GM18508 (cell line): ENCODE measurements around the gene MAP3K21.

Experiments used
- ATAC-seq: cut with Tn5 transposase; IDR thresholded peaks from one replicate; pipeline ENCODE4 v1.9.1; 2021; ENCODE audit warnings: moderate number of reproducible peaks; ENCODE audit not compliant: insufficient read depth, unreplicated experiment

The MAP3K21 gene

GRCh38 chr1:233381806-233382205 is 54.3 kb downstream of the MAP3K21 start:
- ATAC-seq = no peak

DNA sequence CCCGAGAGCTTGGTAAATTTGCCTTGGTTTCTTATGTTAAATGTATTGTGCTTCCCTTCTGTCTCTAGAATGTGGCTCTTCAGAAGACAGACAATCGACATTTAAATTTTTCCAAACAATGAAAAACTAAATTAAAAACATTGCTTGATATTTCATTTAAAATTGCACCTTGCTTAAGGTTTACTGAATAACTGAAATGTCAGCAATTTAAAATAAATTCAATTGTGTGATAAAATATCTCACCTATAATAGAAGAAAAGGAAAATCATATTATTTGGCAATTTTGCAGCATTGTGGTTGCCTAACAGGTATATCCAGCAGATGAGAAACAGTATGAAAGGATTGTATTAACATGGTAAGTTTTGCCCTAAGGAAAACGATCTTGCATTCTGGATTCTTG is 56.5 kb downstream of the MAP3K21 start:
- no peak for ATAC-seq

DNA sequence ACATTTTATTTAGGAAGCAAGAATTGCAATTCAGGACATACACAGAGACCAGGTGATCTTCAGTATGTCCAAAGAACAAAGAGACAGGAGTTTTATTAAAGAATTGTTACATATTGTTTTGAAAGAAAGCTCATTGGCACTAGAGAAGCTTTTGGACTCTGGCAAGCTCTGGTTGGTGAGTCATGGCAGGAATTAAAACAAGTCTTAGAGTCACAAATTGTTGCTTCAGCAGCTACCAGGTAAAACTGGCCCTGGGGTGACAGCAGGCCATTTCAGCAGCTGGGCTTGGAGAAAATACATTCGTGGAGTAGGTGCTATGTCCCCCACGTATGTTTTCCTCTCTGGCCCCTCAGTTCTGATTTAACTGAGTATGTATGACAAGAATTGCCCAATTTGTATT is 58.8 kb downstream of the MAP3K21 start:
- no peak for ATAC-seq

- no peak for ATAC-seq
These were observed 60.1 kb downstream of the MAP3K21 start for GRCh38 chr1:233387585-233387984.

- ATAC-seq = no peak
These were observed 61.6 kb downstream of the MAP3K21 start for GRCh38 chr1:233389169-233389568.

DNA sequence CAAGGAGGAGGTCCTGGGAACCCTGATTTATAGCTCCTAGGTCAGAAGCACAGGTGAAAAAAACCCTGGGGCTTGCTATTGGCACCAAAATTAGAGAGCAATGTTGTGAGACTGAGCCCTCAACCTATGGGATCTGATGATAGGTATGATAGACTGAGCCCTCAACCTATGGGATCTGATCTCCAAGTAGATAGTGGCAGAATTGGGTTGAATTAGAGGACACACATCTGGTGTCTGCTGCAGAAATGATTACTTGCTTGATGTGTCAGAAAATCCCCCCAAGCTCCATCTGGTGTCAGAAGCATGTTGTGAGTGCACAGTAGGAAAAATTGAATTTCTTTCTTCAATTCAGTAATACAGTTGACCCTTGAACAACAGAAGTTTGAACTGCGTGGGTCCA is 62.4 kb downstream of the MAP3K21 start:
- no peak for ATAC-seq

DNA sequence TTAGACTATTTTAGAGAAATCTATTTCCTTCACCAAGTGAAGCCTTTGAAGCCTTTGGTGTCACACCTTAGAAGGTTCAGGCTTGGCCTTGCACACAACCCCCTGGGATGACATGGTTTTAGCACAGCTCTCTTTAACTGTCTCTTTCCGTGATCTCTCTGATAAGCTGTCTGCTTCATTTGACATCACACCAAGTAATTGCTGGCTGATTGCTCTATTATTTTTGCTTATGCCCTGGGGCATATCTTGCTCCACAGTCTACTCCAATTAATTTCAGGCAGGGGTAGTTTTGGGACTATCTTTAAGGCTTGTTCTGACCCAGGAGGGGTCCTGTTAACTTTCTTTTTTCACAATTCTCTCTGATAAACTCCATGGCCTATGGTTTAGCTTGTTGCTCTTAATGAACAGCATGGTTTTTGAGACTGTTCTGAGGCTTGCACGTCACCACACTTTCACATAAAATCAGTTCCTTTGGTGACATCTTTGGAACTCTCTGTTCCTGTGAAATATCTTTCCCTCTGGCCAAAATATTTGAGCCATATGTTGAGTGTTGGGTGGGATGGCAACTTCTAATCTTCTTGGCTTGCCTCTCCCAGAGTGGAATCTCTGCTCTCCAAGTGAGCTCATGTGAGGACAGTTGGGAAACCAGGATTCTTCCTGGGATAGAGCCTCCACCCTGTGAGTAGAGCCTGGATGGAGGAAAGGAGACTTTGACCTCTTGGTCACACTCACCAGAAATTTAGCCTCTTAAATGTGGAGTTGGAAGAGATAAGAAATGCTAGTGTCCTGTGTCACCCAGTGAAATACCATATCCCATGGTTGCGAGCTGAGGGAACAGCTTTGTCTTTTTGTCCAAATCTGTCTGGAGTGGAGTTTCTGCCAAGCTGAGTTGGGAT is 63.6 kb downstream of the MAP3K21 start:
- ATAC-seq = no peak

DNA sequence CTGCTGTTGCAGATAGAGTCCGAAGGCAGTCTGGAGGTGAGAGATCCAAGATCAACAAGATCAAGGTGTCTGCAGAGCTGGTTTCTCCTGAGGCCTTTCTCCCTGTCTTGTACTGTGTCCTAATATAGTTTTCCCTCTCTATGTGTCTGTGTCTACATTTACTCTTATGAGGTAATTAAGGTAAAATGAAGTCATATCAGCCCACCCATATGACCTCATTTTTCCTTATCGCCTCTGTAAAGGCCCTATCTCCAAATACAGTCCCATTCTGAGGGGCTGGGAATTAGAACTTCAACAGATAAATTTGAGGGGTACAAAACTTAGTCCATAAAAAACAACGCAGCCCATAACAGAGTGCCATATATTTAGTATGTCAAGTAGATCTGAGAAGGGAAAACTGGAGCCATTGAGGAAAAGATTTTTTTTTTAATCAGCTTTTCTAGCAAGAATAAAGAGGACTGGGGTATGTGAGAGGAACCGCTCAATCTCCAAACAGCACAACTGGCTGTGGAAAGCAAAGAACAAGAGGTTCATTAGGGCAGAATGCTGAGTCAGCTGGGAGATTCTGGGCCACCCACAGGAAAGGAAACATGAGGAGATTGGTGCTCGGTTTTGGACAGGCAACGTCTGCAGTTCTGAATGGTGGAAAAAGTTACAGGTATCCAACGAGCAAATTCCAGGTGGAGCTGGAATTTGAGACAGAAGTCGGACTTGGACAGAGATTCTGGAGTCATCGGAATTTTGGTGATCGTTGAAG is 65.7 kb downstream of the MAP3K21 start:
- no peak for ATAC-seq

DNA sequence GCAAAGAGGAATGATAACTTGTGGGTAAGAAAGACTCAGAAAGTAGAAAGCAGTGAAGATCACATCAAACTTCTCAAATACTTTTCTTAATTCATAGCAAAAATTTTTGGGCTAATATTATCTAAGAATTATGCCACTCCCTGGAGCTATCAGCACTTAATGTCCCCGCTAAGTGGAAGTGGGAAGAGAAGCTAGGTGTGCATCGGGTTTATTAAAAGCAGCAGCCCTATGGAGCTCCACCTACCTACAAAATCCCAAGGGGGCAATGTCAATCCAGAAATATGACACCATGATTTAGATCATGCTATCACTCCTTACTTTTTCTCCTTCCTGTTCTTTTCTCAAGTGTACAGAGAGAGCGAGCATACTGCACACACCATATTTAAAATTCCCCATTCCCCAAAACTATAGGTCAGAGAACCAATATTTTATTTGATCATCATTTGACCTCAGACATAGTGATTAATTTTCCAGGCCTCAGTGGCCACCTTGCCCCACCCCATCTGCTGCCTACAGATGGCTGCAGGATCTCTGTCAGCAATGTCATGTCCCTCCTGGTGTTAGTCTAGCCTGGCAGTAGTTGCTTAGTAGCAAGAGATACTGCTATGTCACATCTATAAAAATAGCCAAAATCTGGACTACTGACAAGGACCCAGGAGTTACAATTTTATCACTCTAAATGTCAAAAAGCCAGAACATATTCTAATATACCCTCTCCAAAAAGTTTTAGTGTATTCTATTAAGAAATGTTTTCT is 66.6 kb downstream of the MAP3K21 start:
- no peak for ATAC-seq

DNA sequence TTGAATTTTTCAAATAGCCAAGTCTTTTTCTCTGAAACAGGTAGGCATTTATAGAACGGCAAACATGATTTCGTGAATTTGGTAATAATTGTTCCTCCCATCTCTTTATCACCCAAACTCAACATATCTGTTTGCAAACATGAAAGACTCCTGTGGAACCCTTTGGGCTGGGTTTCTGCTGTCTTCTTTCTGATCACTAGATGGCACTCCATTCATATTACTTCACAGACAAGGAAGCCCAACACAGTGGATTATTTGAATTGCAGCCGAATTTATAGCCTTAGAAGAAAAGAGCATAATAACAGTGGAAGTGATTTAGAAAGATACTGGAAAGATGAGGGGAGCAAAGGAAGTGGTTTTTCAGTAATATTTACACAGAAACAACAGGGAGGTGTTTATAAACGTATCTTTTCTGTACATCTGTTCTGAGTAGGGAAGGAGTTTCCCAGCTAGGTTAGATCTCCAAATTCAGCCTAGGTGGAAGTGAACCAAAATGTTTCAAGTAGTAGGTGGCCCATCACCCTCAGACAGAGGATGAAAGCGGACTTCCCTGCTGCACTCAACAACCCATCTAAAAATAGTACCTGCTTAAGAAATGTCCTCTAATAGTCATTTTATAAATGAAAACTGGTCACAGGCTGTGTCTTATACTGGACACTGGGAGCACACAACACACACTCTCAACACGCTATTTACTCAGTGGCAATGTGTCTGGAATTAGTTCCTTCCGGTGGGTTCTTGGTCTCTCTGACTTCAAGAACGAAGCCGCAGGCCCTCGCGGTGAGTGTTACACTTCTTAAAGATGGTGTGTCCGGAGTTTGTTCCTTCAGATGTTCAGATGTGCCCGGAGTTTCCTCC is 67.6 kb downstream of the MAP3K21 start:
- ATAC-seq = no peak

GRCh38 chr1:233395863-233396646 is 68.5 kb downstream of the MAP3K21 start:
- ATAC-seq = no peak

DNA sequence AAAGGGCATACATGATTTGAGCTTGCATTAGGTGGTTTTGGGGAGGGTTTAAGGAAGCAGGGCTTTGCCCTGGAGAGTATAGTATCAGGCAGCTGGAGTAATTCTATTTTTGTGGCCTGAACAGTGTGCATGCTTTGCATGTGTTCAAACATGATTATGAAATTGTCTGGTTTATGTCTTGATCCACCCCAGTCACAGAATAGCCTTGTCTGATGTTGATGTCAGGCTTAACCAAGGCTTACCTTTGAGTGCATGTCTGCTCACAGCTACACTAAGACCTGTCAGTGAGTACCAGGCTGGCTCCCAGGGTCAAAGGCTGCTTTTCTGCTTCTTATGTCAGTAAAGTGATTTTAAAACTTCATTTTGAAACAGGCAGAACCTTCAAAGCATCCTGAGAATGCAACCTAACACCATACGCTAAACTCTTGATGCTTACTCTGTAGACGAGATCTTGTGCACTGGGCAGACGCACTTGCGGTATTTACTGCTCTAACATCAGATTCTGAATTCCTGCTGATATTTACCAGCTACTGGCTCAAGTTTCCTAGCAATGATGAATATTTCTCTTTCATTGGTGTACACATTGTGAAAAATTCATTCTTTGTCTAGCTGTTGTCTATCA is 78.9 kb downstream of the MAP3K21 start:
- ATAC-seq = no peak

GRCh38 chr1:233406994-233407631 is 79.6 kb downstream of the MAP3K21 start:
- no peak for ATAC-seq

- no peak for ATAC-seq
These were observed 82.0 kb downstream of the MAP3K21 start for GRCh38 chr1:233409540-233409939.

DNA sequence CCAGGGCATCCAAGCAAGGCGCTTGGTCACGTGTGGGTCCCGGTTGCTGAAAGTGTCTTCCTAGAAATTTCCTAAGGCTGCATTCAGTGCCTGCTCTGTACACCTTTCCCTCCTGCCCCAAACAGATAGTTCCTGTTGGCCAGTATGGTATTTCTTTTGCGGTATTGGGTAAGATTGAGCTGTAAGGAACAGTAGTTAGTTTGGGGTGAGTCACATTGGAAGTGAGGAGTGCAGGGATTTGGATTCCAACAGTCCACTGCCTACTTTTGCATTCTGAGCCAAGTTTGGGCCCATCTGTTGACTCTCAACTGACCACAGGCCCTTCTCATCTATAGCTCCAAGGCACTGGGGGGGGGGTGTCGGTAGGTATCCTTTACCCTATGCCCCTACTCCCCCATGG is 83.4 kb downstream of the MAP3K21 start:
- no peak for ATAC-seq

DNA sequence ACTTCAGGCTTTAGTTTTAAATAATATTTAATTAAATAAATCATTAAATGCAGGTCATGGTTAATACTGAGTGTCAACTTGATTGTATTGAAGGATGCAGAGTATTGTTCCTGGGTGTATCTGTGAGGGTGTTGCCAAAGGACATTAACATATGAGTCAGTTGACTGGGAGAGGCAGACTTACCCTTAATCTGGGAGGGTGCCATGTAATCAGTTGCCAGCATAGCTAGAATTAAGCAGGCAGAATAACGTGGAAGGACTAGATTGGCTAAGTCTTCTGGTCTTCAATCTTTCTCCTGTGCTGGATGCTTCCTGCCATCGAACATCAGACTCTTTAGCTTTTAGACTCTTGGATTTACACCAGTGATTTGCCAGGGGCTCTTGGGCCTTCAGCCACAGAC is 85.3 kb downstream of the MAP3K21 start:
- ATAC-seq = no peak

DNA sequence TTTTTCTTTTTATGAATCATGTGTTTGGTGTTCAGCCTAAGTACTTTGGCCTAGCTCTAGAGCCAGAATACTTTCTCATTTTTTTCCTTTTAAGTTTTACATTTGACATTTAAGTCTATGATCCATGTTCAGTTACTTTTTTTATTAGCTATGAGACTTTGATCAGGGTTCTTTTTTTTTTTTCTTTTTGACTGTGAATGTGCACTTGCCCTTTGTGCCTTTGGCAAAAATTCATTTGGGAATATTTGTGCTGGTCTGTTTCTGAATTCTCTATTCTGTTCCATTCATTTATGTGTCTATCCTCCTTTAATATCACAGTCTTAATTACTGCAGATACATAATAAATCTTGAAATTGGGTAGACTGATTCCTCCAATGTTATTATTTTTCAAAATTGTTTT is 93.8 kb downstream of the MAP3K21 start:
- ATAC-seq = no peak

DNA sequence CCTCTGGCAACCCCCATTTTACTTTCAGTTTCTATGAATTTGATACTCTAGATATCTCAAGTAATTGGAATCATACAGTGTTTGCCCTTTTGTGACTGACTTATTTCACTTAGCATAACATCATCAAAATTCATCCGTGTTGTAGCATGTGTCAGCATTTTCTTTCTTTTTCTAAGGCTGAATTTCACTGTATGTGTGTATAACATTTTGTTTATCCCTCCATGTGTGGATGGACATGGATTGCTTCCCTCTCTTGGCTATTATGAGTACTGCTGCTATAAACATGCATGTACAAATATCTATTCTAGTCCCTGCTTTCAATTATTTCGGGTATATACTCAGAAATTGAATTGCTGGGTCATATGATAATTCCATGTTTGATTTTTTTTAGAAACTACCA is 97.3 kb downstream of the MAP3K21 start:
- no peak for ATAC-seq
